CD4-positive, alpha-beta T cell (primary cell): Measurements from ENCODE around the gene ARFIP1. TPM values are rescaled to one million over a fixed set of nuclear protein-coding genes. Genes with fewer than 3 reads are reported as not detected.
"Not testable (repeated sequence)": the region's sequence is repeated elsewhere in the genome, so short reads cannot be mapped to it uniquely, and the experiment has no call there.

Experiments used
- ATAC-seq: fragments of 200-7000 bp; cut with Tn5 transposase; one replicate; pipeline ENCODE4 v1.10.0; 2022; ENCODE audit warnings: mild to moderate bottlenecking; ENCODE audit not compliant: poor library complexity
- CTCF ChIA-PET: fragments of 350-600 bp; sonication (Branson Sonifier 250); formaldehyde crosslinking; loops from one replicate; lab custom pipeline; 2021; ENCODE audit warnings: antibody characterized with exemption, inconsistent platforms; lab: Charles Lee
- POLR2A ChIA-PET: fragments of 350-600 bp; sonication (Branson Sonifier 250); formaldehyde crosslinking; loops from one replicate; lab custom pipeline; 2021; ENCODE audit warnings: antibody characterized with exemption, inconsistent platforms; lab: Charles Lee
- DNase-seq, 14 experiments: peaks; one replicate each; pipeline ENCODE4 v3.0.0-alpha.2; 2013 to 2020; ENCODE audit warnings: mixed read lengths in 2 of 14
- H3K27ac ChIP-seq, 2 donors: one replicate each; pipeline versions ENCODE4 v1.5.1 to v1.7.0; 2013; ENCODE audit warnings: low read length in 2 of 2, low read depth in 1 of 2, mild to moderate bottlenecking in 1 of 2
- H3K27me3 ChIP-seq, 2 experiments: 1 replicate in 1 of 2; 2 replicates in 1 of 2; pipeline versions ENCODE4 v1.6.1 to v1.7.0; 2013; ENCODE audit warnings: low read length in 2 of 2, control low read depth in 1 of 2, mild to moderate bottlenecking in 1 of 2, moderate library complexity in 1 of 2; ENCODE audit not compliant: insufficient read depth in 2 of 2, control insufficient read depth in 1 of 2
- H3K36me3 ChIP-seq: one replicate; pipeline ENCODE4 v1.6.1; 2013; ENCODE audit warnings: low read length, control low read depth; ENCODE audit not compliant: insufficient read depth
- H3K4me1 ChIP-seq: one replicate; pipeline ENCODE4 v1.6.1; 2013; ENCODE audit warnings: low read length, control low read depth; ENCODE audit not compliant: insufficient read depth
- H3K4me3 ChIP-seq: one replicate; pipeline ENCODE4 v1.5.1; 2013; ENCODE audit warnings: mild to moderate bottlenecking, low read length, moderate library complexity
- H3K9me3 ChIP-seq, 2 experiments: 1 replicate in 1 of 2; 2 replicates in 1 of 2; pipeline versions ENCODE4 v1.6.1 to v1.7.0; 2013; ENCODE audit warnings: low read length in 2 of 2, mild to moderate bottlenecking in 2 of 2, control low read depth in 1 of 2, moderate library complexity in 1 of 2; ENCODE audit not compliant: control insufficient read depth in 1 of 2, insufficient read depth in 1 of 2
- H3K27ac Mint-ChIP-seq: one replicate; pipeline ENCODE4 v1.8.0; 2020; ENCODE audit warnings: mixed read lengths
- H3K27me3 Mint-ChIP-seq: one replicate; pipeline ENCODE4 v1.8.0; 2021; ENCODE audit warnings: mixed read lengths
- H3K36me3 Mint-ChIP-seq: one replicate; pipeline ENCODE4 v1.8.0; 2021; ENCODE audit warnings: low read depth, mixed read lengths
- H3K4me1 Mint-ChIP-seq: one replicate; pipeline ENCODE4 v1.8.0; 2021; ENCODE audit warnings: low read depth, mixed read lengths
- H3K4me3 Mint-ChIP-seq: one replicate; pipeline ENCODE4 v1.8.0; 2020; ENCODE audit warnings: mild to moderate bottlenecking, mixed read lengths
- H3K9me3 Mint-ChIP-seq: one replicate; pipeline ENCODE4 v1.8.0; 2020; ENCODE audit warnings: mixed read lengths
- CTCF ChIP-seq: fragments of 200-600 bp; IDR thresholded peaks from one replicate; pipeline ENCODE4 v1.8.0; 2022; ENCODE audit warnings: antibody characterized with exemption, mild to moderate bottlenecking
- intact Hi-C, 2 experiments: fragments of 100-400 bp; cut with DNase I in 1 of 2; cut with micrococcal nuclease in 1 of 2; formaldehyde crosslinking; loops; one replicate each; pipeline versions ENCODE4 v1.15.1 to v1.9.0; 2023 to 2025; cut with DNase I, micrococcal nuclease
- total RNA-seq, 174 experiments: library from RNA in 2 of 174; stranded (reverse) in 2 of 174; gene quantifications; one replicate each; pipeline ENCODE4 v1.2.3 and lab custom pipeline; 2021 to 2026

Gene ARFIP1
- total RNA-seq, 2 experiments from 2014 or later = 2.6 to 3.0 TPM

GRCh38 chr4:152896811-152897210 lies 117.1 kb downstream of the ARFIP1 start:
- Mint-ChIP-seq H3K27me3 (no peaks in the 10 kb centered on the region), H3K4me3 (no peak overlapping the region), H3K27ac (no peak overlapping the region), H3K9me3 (no peaks in the 10 kb centered on the region), H3K36me3 (peaks cover 29% of the 10 kb centered on the region), H3K4me1 (no peaks in the 10 kb centered on the region)
- H3K27me3 ChIP-seq = no peaks in the 10 kb centered on the region
- H3K4me1 ChIP-seq = no peaks in the 10 kb centered on the region
- DNase-seq = no peak
- no peak overlapping the region for H3K4me3 ChIP-seq
- ATAC-seq = no peak
- ChIA-PET CTCF (no interaction called here), POLR2A (no interaction called here)
- intact Hi-C loops = no loop called here
- H3K36me3 ChIP-seq = no peaks in the 10 kb centered on the region
- no peak overlapping the region for H3K27ac ChIP-seq
- no peaks in the 10 kb centered on the region for H3K9me3 ChIP-seq
- no peak for TF ChIP-seq CTCF

GRCh38 chr4:152898133-152898532 lies 118.4 kb downstream of the ARFIP1 start:
- H3K4me3 Mint-ChIP-seq, CTCF ChIA-PET, H3K4me1 Mint-ChIP-seq, intact Hi-C loops, H3K27me3 Mint-ChIP-seq, H3K9me3 Mint-ChIP-seq, H3K4me3 ChIP-seq, H3K27ac Mint-ChIP-seq, H3K4me1 ChIP-seq, H3K9me3 ChIP-seq, H3K36me3 ChIP-seq, ATAC-seq, DNase-seq, H3K27me3 ChIP-seq, H3K27ac ChIP-seq, POLR2A ChIA-PET: not testable (repeated sequence)
- peaks cover 16% of the 10 kb centered on the region for H3K36me3 Mint-ChIP-seq

- Histone ChIP-seq H3K9me3 (no peaks in the 10 kb centered on the region), H3K4me1 (no peaks in the 10 kb centered on the region), H3K36me3 (no peaks in the 10 kb centered on the region), H3K4me3 (no peak overlapping the region), H3K27ac (no peak overlapping the region), H3K27me3 (no peaks in the 10 kb centered on the region)
- no peak for ATAC-seq
- Mint-ChIP-seq H3K9me3 (no peaks in the 10 kb centered on the region), H3K36me3 (peaks cover 12% of the 10 kb centered on the region), H3K27ac (no peak overlapping the region), H3K27me3 (no peaks in the 10 kb centered on the region), H3K4me3 (no peak overlapping the region), H3K4me1 (no peaks in the 10 kb centered on the region)
- no peak for TF ChIP-seq CTCF
- CTCF ChIA-PET = no interaction called here
- POLR2A ChIA-PET = no interaction called here
- intact Hi-C loops = no loop called here
- DNase-seq = no peak
These were observed 118.9 kb downstream of the ARFIP1 start for GRCh38 chr4:152898606-152899005.

- H3K4me3 ChIP-seq = no peak overlapping the region
- peaks cover 0 to 3% of the 10 kb centered on the region in 2 experiments for H3K9me3 ChIP-seq
- DNase-seq (no peak), ATAC-seq (no peak)
- no peak overlapping the region for H3K27ac ChIP-seq
- H3K9me3 Mint-ChIP-seq = no peaks in the 10 kb centered on the region
- peaks cover 13% of the 10 kb centered on the region for H3K36me3 Mint-ChIP-seq
- ChIA-PET CTCF (no interaction called here), POLR2A (no interaction called here)
- no peak for TF ChIP-seq CTCF
- no peaks in the 10 kb centered on the region for H3K27me3 ChIP-seq
- H3K27ac Mint-ChIP-seq = no peak overlapping the region
- intact Hi-C loops = no loop called here
- no peaks in the 10 kb centered on the region for H3K4me1 Mint-ChIP-seq
- H3K36me3 ChIP-seq = no peaks in the 10 kb centered on the region
- no peak overlapping the region for H3K4me3 Mint-ChIP-seq
- H3K27me3 Mint-ChIP-seq = no peaks in the 10 kb centered on the region
- no peaks in the 10 kb centered on the region for H3K4me1 ChIP-seq
These were observed 120.6 kb downstream of the ARFIP1 start for GRCh38 chr4:152900395-152900794.
